ENCODE results near the gene ADGRG7. TPM values are rescaled to one million over a fixed set of nuclear protein-coding genes. Genes with fewer than 3 reads are reported as not detected.
"Not testable (repeated sequence)": the region's sequence is repeated elsewhere in the genome, so short reads cannot be mapped to it uniquely, and the experiment has no call there.

The ADGRG7 gene
- total RNA-seq, 2 donors from 2014 or later, result not detected

GRCh38 chr3:100582157-100582556 lies 27.2 kb upstream of the ADGRG7 start:
- H3K4me3 Mint-ChIP-seq; ATAC-seq; H3K27ac Mint-ChIP-seq; H3K9me3 Mint-ChIP-seq; H3K27me3 Mint-ChIP-seq; DNase-seq (ENCODE audit: low spot score); H3K36me3 Mint-ChIP-seq; H3K4me1 Mint-ChIP-seq (ENCODE audit: low read depth in 2 of 2): not testable (repeated sequence)

DNA sequence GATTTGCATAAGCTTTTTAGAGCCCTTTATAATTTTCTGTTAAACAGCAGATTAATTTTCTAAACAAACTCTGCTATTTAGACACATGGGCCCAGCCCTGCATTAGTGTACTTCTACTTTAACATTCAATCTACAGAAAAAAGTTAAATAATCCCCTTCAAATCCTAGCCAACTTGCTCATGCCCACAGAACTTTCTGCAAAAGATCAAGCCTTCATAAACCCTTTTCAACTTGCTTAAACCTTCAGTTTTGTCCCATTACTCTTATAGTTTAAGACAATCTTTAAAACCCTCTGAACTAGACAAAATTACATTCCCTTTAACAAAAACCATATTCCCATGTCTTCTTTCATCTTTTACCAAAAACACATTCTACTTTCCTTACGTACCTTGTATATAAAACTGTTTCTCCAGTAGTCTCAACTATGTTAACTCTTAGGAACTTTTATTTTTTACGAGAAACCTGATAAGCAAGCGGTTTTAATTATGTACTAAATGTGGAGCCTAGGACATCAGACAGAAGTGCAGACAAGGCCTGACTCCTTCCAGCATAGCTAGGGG lies 25.2 kb upstream of the ADGRG7 start:
- Mint-ChIP-seq H3K27me3 (peaks cover 5 to 9% of the 10 kb centered on the region in 2 donors), H3K4me3 (no peak overlapping the region), H3K36me3 (no peaks in the 10 kb centered on the region), H3K27ac (no peak overlapping the region), H3K9me3 (no peaks in the 10 kb centered on the region), H3K4me1 (ENCODE audit: low read depth in 2 of 2) (no peaks in the 10 kb centered on the region)
- ATAC-seq (no peak), DNase-seq (ENCODE audit: low spot score) (no peak)

DNA sequence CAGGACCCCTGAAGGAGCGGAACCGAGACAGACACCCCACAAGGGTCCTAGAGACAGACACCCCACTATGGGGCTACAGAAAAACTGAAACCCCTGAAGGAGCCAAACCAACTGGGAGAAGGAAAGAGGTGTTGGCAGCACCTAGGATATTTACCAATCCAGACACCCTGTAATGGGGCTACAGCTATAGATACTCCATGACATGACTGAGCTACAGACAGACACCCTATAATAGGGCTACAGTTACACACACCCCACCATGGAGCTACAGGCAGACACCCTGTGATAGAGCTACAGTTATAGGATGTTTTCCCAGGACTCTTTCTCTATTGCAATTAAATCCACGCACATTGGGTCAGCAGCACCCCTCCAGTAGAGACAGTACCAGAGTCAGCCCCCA lies 22.6 kb upstream of the ADGRG7 start:
- H3K9me3 Mint-ChIP-seq, result no peaks in the 10 kb centered on the region
- H3K27ac Mint-ChIP-seq, result no peak overlapping the region
- H3K4me3 Mint-ChIP-seq, result no peak overlapping the region
- H3K4me1 Mint-ChIP-seq (ENCODE audit: low read depth in 2 of 2), result peaks cover 4 to 5% of the 10 kb centered on the region in 2 donors
- ATAC-seq (peak in 1 of 2 donors; percentile 59), DNase-seq (ENCODE audit: low spot score) (no peak)
- peaks cover 3 to 7% of the 10 kb centered on the region in 2 donors for H3K27me3 Mint-ChIP-seq
- no peaks in the 10 kb centered on the region for H3K36me3 Mint-ChIP-seq

GRCh38 chr3:100588251-100588650 lies 21.1 kb upstream of the ADGRG7 start:
- no peaks in the 10 kb centered on the region for H3K36me3 Mint-ChIP-seq
- peaks cover 4 to 5% of the 10 kb centered on the region in 2 donors for H3K4me1 Mint-ChIP-seq (ENCODE audit: low read depth in 2 of 2)
- DNase-seq (ENCODE audit: low spot score) (no peak), ATAC-seq (no peak)
- no peak overlapping the region for H3K4me3 Mint-ChIP-seq
- H3K27me3 Mint-ChIP-seq, result peaks cover 3 to 7% of the 10 kb centered on the region in 2 donors
- no peaks in the 10 kb centered on the region for H3K9me3 Mint-ChIP-seq
- H3K27ac Mint-ChIP-seq, result no peak overlapping the region

DNA sequence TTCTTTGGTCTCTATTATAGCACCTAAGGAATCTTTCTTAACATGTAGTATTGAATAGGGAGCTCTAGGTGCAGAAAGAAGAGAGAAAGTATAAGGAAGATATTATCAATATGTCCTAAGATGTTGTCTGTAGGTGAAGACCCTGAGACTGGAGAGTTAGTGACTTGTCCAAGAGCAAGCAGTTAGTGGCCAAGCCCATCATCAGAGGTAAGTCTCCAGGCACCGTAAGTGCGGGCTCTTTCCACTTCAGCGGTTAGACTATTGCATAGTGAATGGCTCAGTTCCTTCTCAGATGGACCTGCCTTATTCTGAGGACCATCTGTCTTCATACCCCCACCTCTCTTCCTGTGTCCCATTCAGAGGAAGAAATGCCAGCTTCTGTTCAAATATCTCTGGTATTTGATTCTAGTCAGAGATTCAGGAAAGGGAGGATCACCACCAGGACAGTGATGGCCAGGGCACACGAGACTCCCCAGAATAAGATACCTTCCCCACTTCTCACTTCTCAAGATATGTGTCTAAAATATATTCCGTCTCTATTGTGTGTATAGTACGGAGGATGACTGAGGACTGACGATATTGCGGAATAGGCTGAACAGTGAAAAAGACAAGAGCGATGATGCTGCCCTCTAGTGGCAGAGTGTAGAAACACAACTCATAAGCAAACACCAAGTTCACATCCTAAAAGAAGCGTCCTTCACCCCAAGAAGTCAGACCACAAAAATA lies 19.1 kb upstream of the ADGRG7 start:
- Mint-ChIP-seq H3K36me3 (no peaks in the 10 kb centered on the region), H3K4me1 (ENCODE audit: low read depth in 2 of 2) (peaks cover 4 to 5% of the 10 kb centered on the region in 2 donors), H3K4me3 (no peak overlapping the region), H3K27me3 (peaks cover 6 to 7% of the 10 kb centered on the region in 2 donors), H3K9me3 (no peaks in the 10 kb centered on the region), H3K27ac (no peak overlapping the region)
- peak; percentile 66 for DNase-seq (ENCODE audit: low spot score)
- peak; percentile 77 to 84 for ATAC-seq

- peaks cover 6 to 7% of the 10 kb centered on the region in 2 donors for H3K27me3 Mint-ChIP-seq
- H3K36me3 Mint-ChIP-seq, result no peaks in the 10 kb centered on the region
- H3K27ac Mint-ChIP-seq, result no peak overlapping the region
- no peak overlapping the region for H3K4me3 Mint-ChIP-seq
- peaks cover 4 to 5% of the 10 kb centered on the region in 2 donors for H3K4me1 Mint-ChIP-seq (ENCODE audit: low read depth in 2 of 2)
- no peaks in the 10 kb centered on the region for H3K9me3 Mint-ChIP-seq
- DNase-seq (ENCODE audit: low spot score) (no peak), ATAC-seq (no peak)
Measured at GRCh38 chr3:100590840-100591147, 18.6 kb upstream of the ADGRG7 start.

DNA sequence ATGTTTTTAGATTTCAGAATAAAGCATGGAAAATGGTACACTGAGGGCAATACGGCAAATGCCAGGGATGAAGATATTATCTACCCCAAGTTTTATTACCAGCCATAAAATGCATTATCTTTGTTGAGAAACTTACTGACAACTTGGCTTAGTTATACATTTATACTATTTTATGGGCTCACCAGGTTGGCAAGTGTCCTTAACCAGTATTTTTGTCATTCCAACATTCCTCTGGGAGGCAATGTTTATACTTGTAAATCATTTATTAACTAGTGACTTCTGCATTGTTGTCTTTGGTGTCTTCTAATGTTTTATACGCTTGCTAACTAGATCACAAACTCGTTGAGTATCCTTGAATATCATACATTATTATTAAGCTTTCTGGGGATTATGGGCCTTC lies 18.0 kb upstream of the ADGRG7 start:
- Mint-ChIP-seq H3K4me1 (ENCODE audit: low read depth in 2 of 2) (peaks cover 4 to 5% of the 10 kb centered on the region in 2 donors), H3K9me3 (no peaks in the 10 kb centered on the region), H3K27ac (no peak overlapping the region), H3K27me3 (peaks cover 6 to 7% of the 10 kb centered on the region in 2 donors), H3K4me3 (no peak overlapping the region), H3K36me3 (no peaks in the 10 kb centered on the region)
- DNase-seq (ENCODE audit: low spot score) (no peak), ATAC-seq (no peak)

DNA sequence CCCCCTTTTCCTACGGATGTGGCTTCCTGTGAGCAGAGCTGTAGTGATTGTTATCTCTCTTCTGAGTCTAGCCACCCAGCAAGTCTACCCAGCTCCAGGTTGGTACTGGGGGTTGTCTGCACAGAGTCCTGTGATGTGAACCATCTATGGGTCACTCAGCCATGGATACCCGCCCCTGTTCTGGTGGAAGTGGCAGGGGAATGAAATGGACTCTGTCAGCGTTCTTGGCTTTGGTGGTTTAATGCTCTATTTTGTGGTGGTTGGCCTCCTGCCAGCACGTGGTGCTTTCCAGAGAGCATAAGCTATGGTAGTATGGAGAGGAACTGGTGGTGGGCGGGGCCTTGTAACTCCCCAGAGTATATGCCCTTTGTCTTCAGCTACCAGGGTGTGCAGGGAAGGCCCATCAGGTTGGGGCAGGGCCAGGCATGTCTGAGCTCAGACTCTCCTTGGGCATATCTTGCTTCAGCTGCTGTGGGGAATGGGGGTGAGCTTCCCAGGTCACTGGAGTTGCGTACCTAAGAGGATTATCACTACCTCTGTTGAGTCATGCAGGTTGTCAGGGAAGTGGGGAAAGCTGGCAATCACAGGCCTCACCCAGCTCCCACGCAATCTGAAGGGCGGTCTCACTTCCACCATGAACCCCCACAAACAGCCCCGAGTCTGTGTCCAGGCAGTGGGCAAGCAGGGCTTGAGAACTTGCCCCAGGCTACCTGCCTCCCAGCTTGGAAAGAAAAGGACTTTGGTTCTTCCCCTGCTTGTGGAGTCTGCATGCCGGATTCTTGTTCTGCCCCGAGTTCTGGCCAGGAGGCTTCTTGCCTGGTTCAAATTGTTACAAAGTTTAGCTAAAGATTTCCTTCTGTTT lies 9.0 kb upstream of the ADGRG7 start:
- Mint-ChIP-seq H3K9me3 (no peaks in the 10 kb centered on the region), H3K4me1 (ENCODE audit: low read depth in 2 of 2) (peaks cover 7 to 13% of the 10 kb centered on the region in 2 donors), H3K4me3 (no peak overlapping the region), H3K27ac (no peak overlapping the region), H3K27me3 (peaks cover 11 to 14% of the 10 kb centered on the region in 2 donors), H3K36me3 (no peaks in the 10 kb centered on the region)
- DNase-seq (ENCODE audit: low spot score) (no peak), ATAC-seq (peak in 1 of 2 donors; percentile 50)

DNA sequence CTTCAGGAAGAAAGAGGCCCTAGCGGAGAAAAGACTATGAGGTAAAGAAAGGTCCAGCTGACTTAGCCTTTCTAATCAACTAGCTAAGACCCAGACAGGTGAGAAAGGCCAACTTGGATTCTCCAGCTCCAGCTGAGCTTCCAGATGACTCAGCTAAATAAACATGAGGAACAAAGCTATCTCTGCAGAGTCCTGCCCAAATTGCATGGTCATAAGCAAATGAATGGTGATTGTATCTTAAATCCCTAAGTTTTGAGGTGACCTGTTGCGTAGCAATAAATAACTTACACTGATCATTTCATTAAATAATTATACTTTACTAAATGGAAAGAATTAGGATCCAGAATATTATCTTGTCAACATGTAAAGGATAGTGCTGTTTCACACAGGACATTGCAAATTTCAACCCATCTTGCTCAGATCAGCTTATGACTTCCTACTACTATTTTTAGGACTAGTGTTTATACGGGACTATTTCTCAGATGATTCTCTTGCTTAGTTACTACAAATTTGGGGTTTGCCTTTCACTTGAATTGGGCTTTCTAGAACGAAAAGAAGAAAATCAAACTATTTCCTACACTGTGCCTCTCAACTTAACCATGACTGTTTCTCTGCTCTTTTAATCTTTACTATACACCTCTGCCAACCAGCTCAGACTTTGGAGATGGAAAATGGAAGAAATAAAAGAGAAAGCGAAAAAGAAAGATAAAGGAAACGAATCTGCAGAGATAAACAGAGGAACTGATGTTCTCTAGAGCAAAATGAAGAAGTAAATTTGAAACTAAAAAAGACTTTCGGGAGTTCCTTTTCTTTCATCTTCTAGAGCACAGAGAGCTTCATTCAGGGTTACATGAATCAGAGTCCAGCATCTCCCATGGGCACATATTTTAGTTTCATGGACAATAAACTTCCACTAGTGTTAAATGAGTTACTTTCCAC lies 6.6 kb upstream of the ADGRG7 start:
- H3K9me3 Mint-ChIP-seq, result no peaks in the 10 kb centered on the region
- H3K27ac Mint-ChIP-seq, result peak overlapping the region; percentile 16 to 22
- DNase-seq (ENCODE audit: low spot score) (no peak), ATAC-seq (no peak)
- no peaks in the 10 kb centered on the region for H3K36me3 Mint-ChIP-seq
- H3K27me3 Mint-ChIP-seq, result peaks cover 9 to 15% of the 10 kb centered on the region in 2 donors
- H3K4me1 Mint-ChIP-seq (ENCODE audit: low read depth in 2 of 2), result peaks cover 7 to 13% of the 10 kb centered on the region in 2 donors
- H3K4me3 Mint-ChIP-seq, result peak overlapping the region; percentile 35

DNA sequence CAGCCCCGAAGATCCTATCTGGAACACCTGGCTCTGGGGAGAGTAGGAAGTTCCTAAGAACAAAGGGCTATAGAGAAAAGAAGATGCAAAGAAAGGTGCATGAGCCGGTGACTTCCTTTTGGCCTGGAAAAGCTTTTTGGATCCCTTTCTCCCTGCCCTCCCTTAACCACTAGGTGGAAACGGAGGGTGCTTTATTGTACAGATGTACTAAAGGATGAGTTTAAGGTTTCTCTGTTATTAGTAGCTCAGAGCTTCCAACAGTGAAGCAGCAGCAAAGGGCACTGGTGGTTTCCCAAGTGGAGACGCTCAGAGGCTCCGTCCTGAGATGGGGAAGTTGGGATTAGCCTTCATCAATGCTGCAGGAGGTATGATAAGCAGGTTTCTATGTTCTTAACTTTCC lies 5.9 kb upstream of the ADGRG7 start:
- ATAC-seq (no peak), DNase-seq (ENCODE audit: low spot score) (no peak)
- H3K4me1 Mint-ChIP-seq (ENCODE audit: low read depth in 2 of 2), result peaks cover 7 to 13% of the 10 kb centered on the region in 2 donors
- peaks cover 5 to 15% of the 10 kb centered on the region in 2 donors for H3K27me3 Mint-ChIP-seq
- no peaks in the 10 kb centered on the region for H3K9me3 Mint-ChIP-seq
- H3K36me3 Mint-ChIP-seq, result no peaks in the 10 kb centered on the region
- H3K27ac Mint-ChIP-seq, result peak overlapping the region; percentile 16 to 22
- H3K4me3 Mint-ChIP-seq, result peak overlapping the region; percentile 35

DNA sequence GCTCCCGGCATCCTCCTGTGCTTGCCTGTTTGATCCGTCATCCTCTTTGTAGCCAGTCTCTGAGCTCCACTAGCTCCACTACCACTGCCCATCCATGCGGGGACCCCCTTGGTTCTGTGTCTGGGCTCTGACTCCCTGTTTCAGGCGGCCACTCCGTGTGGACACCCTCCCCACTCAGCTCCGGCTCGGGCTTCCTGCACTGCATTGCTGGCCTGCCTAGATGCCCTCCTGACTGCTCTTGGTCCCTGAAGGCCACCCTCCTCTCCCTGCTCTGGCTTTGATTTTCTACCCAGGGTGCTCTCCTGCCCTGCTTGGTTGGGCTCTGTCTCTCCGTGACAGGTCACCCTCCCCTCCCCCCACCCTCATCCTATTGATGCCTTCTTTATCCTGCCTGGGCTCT lies 4.0 kb upstream of the ADGRG7 start:
- Mint-ChIP-seq H3K4me1 (ENCODE audit: low read depth in 2 of 2) (peaks cover 12 to 19% of the 10 kb centered on the region in 2 donors), H3K27me3 (peaks cover 3 to 18% of the 10 kb centered on the region in 2 donors), H3K9me3 (no peaks in the 10 kb centered on the region), H3K36me3 (no peaks in the 10 kb centered on the region), H3K27ac (no peak overlapping the region), H3K4me3 (no peak overlapping the region)
- DNase-seq (ENCODE audit: low spot score) (no peak), ATAC-seq (no peak)

DNA sequence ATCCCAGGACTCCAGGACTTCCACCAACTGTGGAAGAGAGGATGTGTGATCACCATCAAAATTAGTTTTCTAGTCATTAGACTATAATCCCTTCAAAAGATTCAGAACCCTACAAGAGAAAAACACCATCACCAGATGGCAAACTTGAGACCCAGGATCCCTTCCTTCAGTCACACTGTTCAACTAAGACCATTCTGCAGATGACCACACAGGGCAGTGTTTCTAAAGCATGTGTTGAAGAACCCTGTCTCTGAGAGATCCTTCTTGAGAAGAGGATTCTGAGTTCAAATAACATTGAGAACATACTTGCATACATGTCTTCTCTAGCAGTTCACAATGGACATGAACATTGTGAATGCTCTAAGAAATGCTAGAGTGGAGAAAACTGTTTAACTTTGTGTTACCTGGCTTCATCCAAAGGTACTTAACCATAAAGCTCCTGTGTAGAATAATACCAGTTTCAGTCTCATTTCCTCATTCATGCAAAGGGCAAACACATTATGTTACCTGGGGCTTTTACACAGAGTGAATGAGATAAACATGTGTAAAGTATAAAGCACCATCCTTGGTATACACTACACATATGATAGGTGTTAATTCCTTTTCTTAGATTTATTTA lies 2.4 kb upstream of the ADGRG7 start:
- H3K27ac Mint-ChIP-seq, result no peak overlapping the region
- H3K9me3 Mint-ChIP-seq, result no peaks in the 10 kb centered on the region
- no peak overlapping the region for H3K4me3 Mint-ChIP-seq
- DNase-seq (ENCODE audit: low spot score), result no peak
- ATAC-seq, result no peak
- peaks cover 6 to 33% of the 10 kb centered on the region in 2 donors for H3K27me3 Mint-ChIP-seq
- peaks cover 12 to 17% of the 10 kb centered on the region in 2 donors for H3K4me1 Mint-ChIP-seq (ENCODE audit: low read depth in 2 of 2)
- no peaks in the 10 kb centered on the region for H3K36me3 Mint-ChIP-seq

GRCh38 chr3:100609963-100610362 lies 562 bp downstream of the ADGRG7 start:
- Mint-ChIP-seq H3K36me3 (no peaks in the 10 kb centered on the region), H3K27me3 (peaks cover 6 to 33% of the 10 kb centered on the region in 2 donors), H3K9me3 (no peaks in the 10 kb centered on the region), H3K4me1 (ENCODE audit: low read depth in 2 of 2) (peaks cover 5 to 8% of the 10 kb centered on the region in 2 donors), H3K27ac (no peak overlapping the region), H3K4me3 (no peak overlapping the region)
- DNase-seq (ENCODE audit: low spot score) (no peak), ATAC-seq (no peak)
